ENCODE results near the gene DNASE1. TPM values are rescaled to one million over a fixed set of nuclear protein-coding genes. Genes with fewer than 3 reads are reported as not detected.

Gene DNASE1
- total and polyA plus RNA-seq, 4 donors, result 0.77 to 11.6 (median 6.2) TPM

DNA sequence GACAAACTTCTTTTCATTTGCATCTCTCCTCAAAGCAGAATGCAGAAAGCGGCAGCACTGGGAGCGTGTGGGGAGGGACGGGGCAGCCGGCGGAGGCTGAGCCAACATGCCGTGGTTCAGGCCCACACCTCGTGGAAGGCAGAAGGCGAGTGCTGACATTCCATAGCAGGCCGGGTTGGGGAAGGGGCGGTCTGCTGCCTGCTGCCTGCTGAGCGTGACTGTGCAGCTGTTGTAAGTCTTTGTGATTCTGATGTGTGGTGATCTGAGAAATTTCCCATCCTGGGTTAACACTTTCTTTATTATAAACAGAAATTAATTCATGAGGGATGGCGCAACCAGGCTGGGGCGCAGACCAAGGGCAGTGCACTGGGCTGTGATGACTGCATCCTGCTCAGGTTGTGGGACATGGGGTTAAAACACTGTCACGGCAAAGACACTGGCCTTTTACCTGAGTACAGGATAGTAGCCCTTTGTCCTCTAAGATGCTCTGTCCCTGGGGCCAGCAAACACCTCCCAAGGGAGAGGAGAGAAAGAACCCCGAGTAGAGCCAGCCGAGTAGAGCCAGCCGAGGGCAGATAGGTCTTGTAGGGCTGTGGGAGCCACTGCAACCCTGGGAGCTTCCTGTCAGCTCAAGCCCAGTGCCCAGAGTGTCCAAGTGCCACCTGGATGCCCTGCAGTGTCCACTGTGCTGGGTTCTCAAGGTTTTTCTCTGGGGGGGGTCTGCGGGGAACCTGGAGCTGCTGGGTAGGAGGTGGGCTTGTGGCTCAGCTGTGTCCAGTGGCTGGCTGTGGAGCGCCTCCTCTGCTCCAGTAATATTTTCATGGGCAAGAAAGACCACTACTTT is 8.8 kb upstream of the DNASE1 start:
- H3K4me1 ChIP-seq (ENCODE audit: control insufficient read depth in 4 of 4, insufficient read depth in 4 of 4, low read length in 3 of 4), result peaks cover 0 to 8% (median 3%) of the 10 kb centered on the region in 4 donors
- no peak overlapping the region for H3K4me3 ChIP-seq (ENCODE audit: low read depth in 1 of 3, low read length in 3 of 3)
- no peaks in the 10 kb centered on the region for H3K9me3 ChIP-seq (ENCODE audit: control insufficient read depth in 4 of 4, low read length in 3 of 4)
- H3K36me3 ChIP-seq (ENCODE audit: control insufficient read depth in 4 of 4, insufficient read depth in 3 of 4, low read depth in 1 of 4, low read length in 3 of 4), result peaks cover 0 to 8% (median 0%) of the 10 kb centered on the region in 4 donors
- H3K9ac ChIP-seq (ENCODE audit: low read depth in 1 of 2, low read length in 2 of 2), result no peak overlapping the region
- no peak for TF ChIP-seq SP1 (IDR thresholded peaks at IDR 0.05)
- TF ChIP-seq FOXA2 (IDR thresholded peaks at IDR 0.05), result no peak
- no peak for TF ChIP-seq YY1 (IDR thresholded peaks at IDR 0.05)
- TF ChIP-seq, protein P1, sequence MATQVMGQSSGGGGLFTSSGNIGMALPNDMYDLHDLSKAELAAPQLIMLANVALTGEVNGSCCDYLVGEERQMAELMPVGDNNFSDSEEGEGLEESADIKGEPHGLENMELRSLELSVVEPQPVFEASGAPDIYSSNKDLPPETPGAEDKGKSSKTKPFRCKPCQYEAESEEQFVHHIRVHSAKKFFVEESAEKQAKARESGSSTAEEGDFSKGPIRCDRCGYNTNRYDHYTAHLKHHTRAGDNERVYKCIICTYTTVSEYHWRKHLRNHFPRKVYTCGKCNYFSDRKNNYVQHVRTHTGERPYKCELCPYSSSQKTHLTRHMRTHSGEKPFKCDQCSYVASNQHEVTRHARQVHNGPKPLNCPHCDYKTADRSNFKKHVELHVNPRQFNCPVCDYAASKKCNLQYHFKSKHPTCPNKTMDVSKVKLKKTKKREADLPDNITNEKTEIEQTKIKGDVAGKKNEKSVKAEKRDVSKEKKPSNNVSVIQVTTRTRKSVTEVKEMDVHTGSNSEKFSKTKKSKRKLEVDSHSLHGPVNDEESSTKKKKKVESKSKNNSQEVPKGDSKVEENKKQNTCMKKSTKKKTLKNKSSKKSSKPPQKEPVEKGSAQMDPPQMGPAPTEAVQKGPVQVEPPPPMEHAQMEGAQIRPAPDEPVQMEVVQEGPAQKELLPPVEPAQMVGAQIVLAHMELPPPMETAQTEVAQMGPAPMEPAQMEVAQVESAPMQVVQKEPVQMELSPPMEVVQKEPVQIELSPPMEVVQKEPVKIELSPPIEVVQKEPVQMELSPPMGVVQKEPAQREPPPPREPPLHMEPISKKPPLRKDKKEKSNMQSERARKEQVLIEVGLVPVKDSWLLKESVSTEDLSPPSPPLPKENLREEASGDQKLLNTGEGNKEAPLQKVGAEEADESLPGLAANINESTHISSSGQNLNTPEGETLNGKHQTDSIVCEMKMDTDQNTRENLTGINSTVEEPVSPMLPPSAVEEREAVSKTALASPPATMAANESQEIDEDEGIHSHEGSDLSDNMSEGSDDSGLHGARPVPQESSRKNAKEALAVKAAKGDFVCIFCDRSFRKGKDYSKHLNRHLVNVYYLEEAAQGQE (IDR thresholded peaks at IDR 0.05), result no peak
- TF ChIP-seq, protein P2, sequence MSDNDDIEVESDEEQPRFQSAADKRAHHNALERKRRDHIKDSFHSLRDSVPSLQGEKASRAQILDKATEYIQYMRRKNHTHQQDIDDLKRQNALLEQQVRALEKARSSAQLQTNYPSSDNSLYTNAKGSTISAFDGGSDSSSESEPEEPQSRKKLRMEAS (IDR thresholded peaks at IDR 0.05), result no peak
- no peak for TF ChIP-seq TAF1 (conservative IDR thresholded peaks at IDR 0.05)
- no peak for TF ChIP-seq EGR1 (IDR thresholded peaks at IDR 0.05; ENCODE audit: low read depth in 2 of 2)
- no peak for TF ChIP-seq RAD21 (IDR thresholded peaks at IDR 0.05)
- TF ChIP-seq GABPA (IDR thresholded peaks at IDR 0.05 in 1 of 2, conservative IDR thresholded peaks at IDR 0.05 in 1 of 2), result no peak
- TF ChIP-seq, protein P3, sequence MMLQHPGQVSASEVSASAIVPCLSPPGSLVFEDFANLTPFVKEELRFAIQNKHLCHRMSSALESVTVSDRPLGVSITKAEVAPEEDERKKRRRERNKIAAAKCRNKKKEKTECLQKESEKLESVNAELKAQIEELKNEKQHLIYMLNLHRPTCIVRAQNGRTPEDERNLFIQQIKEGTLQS (IDR thresholded peaks at IDR 0.05), result no peak
- no peak for TF ChIP-seq HNF4G (IDR thresholded peaks at IDR 0.05)
- no peak for TF ChIP-seq NR2F2 (IDR thresholded peaks at IDR 0.05)
- no peak for DNase-seq (ENCODE audit: low spot score)
- H3K27me3 ChIP-seq (ENCODE audit: control insufficient read depth in 4 of 4, insufficient read depth in 4 of 4, low read length in 3 of 4), result no peaks in the 10 kb centered on the region
- no peak overlapping the region for H3K27ac ChIP-seq (ENCODE audit: low read depth in 1 of 2, low read length in 2 of 2)
- 88% methylated on average over 19 of the region's 19 CpGs for WGBS

DNA sequence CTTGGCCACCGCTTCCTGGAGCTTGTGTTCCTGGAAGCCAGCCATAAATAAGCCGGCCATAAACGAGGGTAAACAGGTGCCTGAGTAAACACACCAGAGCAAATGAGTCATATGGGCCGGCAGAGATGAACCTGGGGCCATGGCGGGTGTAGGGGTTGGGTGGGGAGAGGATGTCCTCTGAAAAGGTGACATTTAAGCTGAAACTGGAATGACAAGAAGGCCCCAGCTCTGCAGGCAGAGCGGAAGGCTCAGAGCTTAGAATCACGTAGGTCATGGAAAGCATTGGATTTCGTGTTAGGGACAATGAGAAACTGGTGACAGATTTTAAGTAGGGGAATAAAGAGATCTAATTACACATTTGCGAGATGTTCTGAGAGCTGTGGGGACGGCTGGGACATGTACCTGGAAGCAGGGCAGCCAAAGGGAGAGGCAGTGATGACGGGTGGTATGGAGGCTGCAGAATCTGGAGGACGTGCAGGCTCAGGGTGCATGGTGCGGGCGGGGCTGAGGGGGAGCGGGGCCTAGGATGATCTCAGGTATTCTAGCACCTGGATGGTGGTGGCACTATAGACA is 8.1 kb upstream of the DNASE1 start:
- peaks cover 0 to 8% (median 0%) of the 10 kb centered on the region in 4 donors for H3K36me3 ChIP-seq (ENCODE audit: control insufficient read depth in 4 of 4, insufficient read depth in 3 of 4, low read depth in 1 of 4, low read length in 3 of 4)
- no peak overlapping the region for H3K4me3 ChIP-seq (ENCODE audit: low read depth in 1 of 3, low read length in 3 of 3)
- no peak for DNase-seq (ENCODE audit: low spot score)
- WGBS, result 68% methylated on average over 15 of the region's 15 CpGs
- H3K27me3 ChIP-seq (ENCODE audit: control insufficient read depth in 4 of 4, insufficient read depth in 4 of 4, low read length in 3 of 4), result no peaks in the 10 kb centered on the region
- no peak overlapping the region for H3K9ac ChIP-seq (ENCODE audit: low read depth in 1 of 2, low read length in 2 of 2)
- H3K4me1 ChIP-seq (ENCODE audit: control insufficient read depth in 4 of 4, insufficient read depth in 4 of 4, low read length in 3 of 4), result peaks cover 0 to 8% (median 1%) of the 10 kb centered on the region in 4 donors
- H3K27ac ChIP-seq (ENCODE audit: low read depth in 1 of 2, low read length in 2 of 2), result no peak overlapping the region
- H3K9me3 ChIP-seq (ENCODE audit: control insufficient read depth in 4 of 4, low read length in 3 of 4), result no peaks in the 10 kb centered on the region
- TF ChIP-seq, protein P4, sequence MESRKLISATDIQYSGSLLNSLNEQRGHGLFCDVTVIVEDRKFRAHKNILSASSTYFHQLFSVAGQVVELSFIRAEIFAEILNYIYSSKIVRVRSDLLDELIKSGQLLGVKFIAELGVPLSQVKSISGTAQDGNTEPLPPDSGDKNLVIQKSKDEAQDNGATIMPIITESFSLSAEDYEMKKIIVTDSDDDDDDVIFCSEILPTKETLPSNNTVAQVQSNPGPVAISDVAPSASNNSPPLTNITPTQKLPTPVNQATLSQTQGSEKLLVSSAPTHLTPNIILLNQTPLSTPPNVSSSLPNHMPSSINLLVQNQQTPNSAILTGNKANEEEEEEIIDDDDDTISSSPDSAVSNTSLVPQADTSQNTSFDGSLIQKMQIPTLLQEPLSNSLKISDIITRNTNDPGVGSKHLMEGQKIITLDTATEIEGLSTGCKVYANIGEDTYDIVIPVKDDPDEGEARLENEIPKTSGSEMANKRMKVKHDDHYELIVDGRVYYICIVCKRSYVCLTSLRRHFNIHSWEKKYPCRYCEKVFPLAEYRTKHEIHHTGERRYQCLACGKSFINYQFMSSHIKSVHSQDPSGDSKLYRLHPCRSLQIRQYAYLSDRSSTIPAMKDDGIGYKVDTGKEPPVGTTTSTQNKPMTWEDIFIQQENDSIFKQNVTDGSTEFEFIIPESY (IDR thresholded peaks at IDR 0.05), result no peak
- TF ChIP-seq RXRA (IDR thresholded peaks at IDR 0.05) (peak in 1 of 2 donors; percentile 27), EGR1 (IDR thresholded peaks at IDR 0.05; ENCODE audit: low read depth in 2 of 2) (no peak), RAD21 (IDR thresholded peaks at IDR 0.05) (no peak), FOXA2 (IDR thresholded peaks at IDR 0.05) (peak; percentile 75), SP1 (IDR thresholded peaks at IDR 0.05) (no peak), NR2F2 (IDR thresholded peaks at IDR 0.05) (no peak), TAF1 (conservative IDR thresholded peaks at IDR 0.05) (no peak), HNF4A (conservative IDR thresholded peaks at IDR 0.05) (peak in 1 of 2 donors; percentile 41), HNF4G (IDR thresholded peaks at IDR 0.05) (no peak)
- TF ChIP-seq, protein P5, sequence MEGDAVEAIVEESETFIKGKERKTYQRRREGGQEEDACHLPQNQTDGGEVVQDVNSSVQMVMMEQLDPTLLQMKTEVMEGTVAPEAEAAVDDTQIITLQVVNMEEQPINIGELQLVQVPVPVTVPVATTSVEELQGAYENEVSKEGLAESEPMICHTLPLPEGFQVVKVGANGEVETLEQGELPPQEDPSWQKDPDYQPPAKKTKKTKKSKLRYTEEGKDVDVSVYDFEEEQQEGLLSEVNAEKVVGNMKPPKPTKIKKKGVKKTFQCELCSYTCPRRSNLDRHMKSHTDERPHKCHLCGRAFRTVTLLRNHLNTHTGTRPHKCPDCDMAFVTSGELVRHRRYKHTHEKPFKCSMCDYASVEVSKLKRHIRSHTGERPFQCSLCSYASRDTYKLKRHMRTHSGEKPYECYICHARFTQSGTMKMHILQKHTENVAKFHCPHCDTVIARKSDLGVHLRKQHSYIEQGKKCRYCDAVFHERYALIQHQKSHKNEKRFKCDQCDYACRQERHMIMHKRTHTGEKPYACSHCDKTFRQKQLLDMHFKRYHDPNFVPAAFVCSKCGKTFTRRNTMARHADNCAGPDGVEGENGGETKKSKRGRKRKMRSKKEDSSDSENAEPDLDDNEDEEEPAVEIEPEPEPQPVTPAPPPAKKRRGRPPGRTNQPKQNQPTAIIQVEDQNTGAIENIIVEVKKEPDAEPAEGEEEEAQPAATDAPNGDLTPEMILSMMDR (IDR thresholded peaks at IDR 0.05; ENCODE audit: low read depth, low read length, missing input control), result no peak
- TF ChIP-seq, protein P3 (IDR thresholded peaks at IDR 0.05), result peak; percentile 40
- TF ChIP-seq, protein P2 (IDR thresholded peaks at IDR 0.05), result no peak
- TF ChIP-seq, protein P1 (IDR thresholded peaks at IDR 0.05), result no peak
